Parathyroid adenoma (tissue), 2 donors: ENCODE data around the gene SAC3D1.

ENCODE experiments used
- H2AFZ ChIP-seq: fragments of 300-600 bp; sonication (generic); one replicate; pipeline ENCODE4 v1.7.0; 2017; ENCODE audit warnings: antibody characterized with exemption, mild to moderate bottlenecking
- H3K27ac ChIP-seq: fragments of 300-600 bp; sonication (generic); one replicate; pipeline ENCODE4 v1.7.0; 2017
- H3K27me3 ChIP-seq: fragments of 300-600 bp; sonication (generic); one replicate; pipeline ENCODE4 v1.7.0; 2017; ENCODE audit warnings: low read length; ENCODE audit not compliant: control insufficient read depth, insufficient read depth
- H3K36me3 ChIP-seq: fragments of 300-600 bp; sonication (generic); one replicate; pipeline ENCODE4 v1.7.0; 2017; ENCODE audit warnings: low read length; ENCODE audit not compliant: control insufficient read depth, insufficient read depth
- H3K4me1 ChIP-seq: fragments of 300-600 bp; sonication (generic); one replicate; pipeline ENCODE4 v1.7.0; 2017; ENCODE audit warnings: control low read depth
- H3K4me2 ChIP-seq: fragments of 300-600 bp; sonication (generic); one replicate; pipeline ENCODE4 v1.7.0; 2017; ENCODE audit warnings: low read length
- H3K4me3 ChIP-seq: fragments of 300-600 bp; sonication (generic); one replicate; pipeline ENCODE4 v1.7.0; 2017; ENCODE audit warnings: low read depth, low read length
- H3K79me2 ChIP-seq: fragments of 300-600 bp; sonication (generic); one replicate; pipeline ENCODE4 v1.7.0; 2017; ENCODE audit warnings: control low read depth
- H3K9ac ChIP-seq: fragments of 300-600 bp; sonication (generic); one replicate; pipeline ENCODE4 v1.7.0; 2017; ENCODE audit warnings: mild to moderate bottlenecking
- H3K9me3 ChIP-seq: fragments of 300-600 bp; sonication (generic); one replicate; pipeline ENCODE4 v1.7.0; 2017; ENCODE audit warnings: low read length; ENCODE audit not compliant: control insufficient read depth
- TF ChIP-seq, protein P1 (sequence below): fragments of 300-600 bp; sonication (generic); IDR thresholded peaks from one replicate; pipeline ENCODE4 v1.7.0; 2017; ENCODE audit warnings: antibody characterized with exemption, mild to moderate bottlenecking
- donor health status: primary hyperparathyroidism.

SAC3D1 gene

DNA sequence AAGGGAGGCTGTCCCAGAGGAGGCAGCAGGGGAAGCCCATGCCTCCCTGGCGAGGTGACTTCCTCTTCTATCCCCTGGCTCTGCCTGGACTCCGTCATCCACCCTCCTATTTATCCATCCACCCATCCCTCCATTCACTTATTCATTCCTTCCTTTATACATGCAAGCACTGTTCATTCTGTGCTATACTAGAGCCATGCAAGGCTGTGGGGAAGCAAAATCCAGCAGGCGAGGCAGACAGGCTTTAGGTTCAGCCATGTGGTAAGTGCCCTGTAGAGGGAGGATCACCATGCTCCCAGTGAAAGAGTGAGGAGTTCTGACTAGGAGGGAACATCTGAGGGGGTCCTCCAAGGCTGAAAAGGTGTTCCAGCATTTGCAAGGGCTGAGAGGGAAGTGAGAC, 18.5 kb downstream of the SAC3D1 start:
- Histone ChIP-seq H3K27me3 (no peaks in the 10 kb centered on the region), H3K36me3 (no peaks in the 10 kb centered on the region), H3K9me3 (no peaks in the 10 kb centered on the region), H2AFZ (no peak overlapping the region), H3K4me1 (no peaks in the 10 kb centered on the region), H3K4me2 (no peak overlapping the region), H3K79me2 (no peaks in the 10 kb centered on the region), H3K27ac (no peak overlapping the region), H3K9ac (no peak overlapping the region), H3K4me3 (no peak overlapping the region)
- TF ChIP-seq, protein P1, sequence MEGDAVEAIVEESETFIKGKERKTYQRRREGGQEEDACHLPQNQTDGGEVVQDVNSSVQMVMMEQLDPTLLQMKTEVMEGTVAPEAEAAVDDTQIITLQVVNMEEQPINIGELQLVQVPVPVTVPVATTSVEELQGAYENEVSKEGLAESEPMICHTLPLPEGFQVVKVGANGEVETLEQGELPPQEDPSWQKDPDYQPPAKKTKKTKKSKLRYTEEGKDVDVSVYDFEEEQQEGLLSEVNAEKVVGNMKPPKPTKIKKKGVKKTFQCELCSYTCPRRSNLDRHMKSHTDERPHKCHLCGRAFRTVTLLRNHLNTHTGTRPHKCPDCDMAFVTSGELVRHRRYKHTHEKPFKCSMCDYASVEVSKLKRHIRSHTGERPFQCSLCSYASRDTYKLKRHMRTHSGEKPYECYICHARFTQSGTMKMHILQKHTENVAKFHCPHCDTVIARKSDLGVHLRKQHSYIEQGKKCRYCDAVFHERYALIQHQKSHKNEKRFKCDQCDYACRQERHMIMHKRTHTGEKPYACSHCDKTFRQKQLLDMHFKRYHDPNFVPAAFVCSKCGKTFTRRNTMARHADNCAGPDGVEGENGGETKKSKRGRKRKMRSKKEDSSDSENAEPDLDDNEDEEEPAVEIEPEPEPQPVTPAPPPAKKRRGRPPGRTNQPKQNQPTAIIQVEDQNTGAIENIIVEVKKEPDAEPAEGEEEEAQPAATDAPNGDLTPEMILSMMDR: no peak

GRCh38 chr11:65059959-65060824, 19.2 kb downstream of the SAC3D1 start:
- Histone ChIP-seq H3K27ac (no peak overlapping the region), H3K36me3 (no peaks in the 10 kb centered on the region), H3K27me3 (no peaks in the 10 kb centered on the region), H3K4me3 (no peak overlapping the region), H2AFZ (no peak overlapping the region), H3K9me3 (no peaks in the 10 kb centered on the region), H3K79me2 (no peaks in the 10 kb centered on the region), H3K4me2 (no peak overlapping the region), H3K9ac (no peak overlapping the region), H3K4me1 (no peaks in the 10 kb centered on the region)
- TF ChIP-seq, protein P1: no peak

GRCh38 chr11:65060913-65061408, 20.0 kb downstream of the SAC3D1 start:
- Histone ChIP-seq H3K27me3 (no peaks in the 10 kb centered on the region), H3K9ac (no peak overlapping the region), H2AFZ (no peak overlapping the region), H3K36me3 (no peaks in the 10 kb centered on the region), H3K79me2 (no peaks in the 10 kb centered on the region), H3K4me3 (no peak overlapping the region), H3K27ac (no peak overlapping the region), H3K4me1 (no peaks in the 10 kb centered on the region), H3K4me2 (no peak overlapping the region), H3K9me3 (no peaks in the 10 kb centered on the region)
- TF ChIP-seq, protein P1: no peak

DNA sequence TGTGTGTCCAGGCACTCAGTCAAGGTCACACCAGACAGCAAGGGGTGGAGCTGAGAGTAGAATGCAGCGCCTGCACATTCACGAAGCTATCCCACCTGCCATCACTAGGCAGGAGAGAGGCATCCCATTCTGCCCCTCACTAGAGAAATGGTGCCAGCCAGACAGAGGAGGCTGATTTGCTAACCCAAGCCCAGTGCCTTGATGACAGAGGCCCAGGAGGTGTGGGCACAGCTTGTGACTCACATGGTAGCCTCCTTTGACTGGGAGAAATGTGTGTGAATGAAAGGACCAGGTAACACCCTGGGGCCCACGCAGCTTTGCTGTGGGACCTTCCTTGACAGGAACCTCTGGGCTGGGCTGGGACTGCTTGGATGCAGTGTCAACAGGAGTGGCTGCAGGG, 22.5 kb downstream of the SAC3D1 start:
- no peak overlapping the region for H2AFZ ChIP-seq
- H3K27me3 ChIP-seq: no peaks in the 10 kb centered on the region
- H3K4me2 ChIP-seq: no peak overlapping the region
- no peak overlapping the region for H3K27ac ChIP-seq
- no peak overlapping the region for H3K9ac ChIP-seq
- TF ChIP-seq, protein P1: no peak
- no peaks in the 10 kb centered on the region for H3K4me1 ChIP-seq
- no peaks in the 10 kb centered on the region for H3K36me3 ChIP-seq
- H3K4me3 ChIP-seq: no peak overlapping the region
- H3K9me3 ChIP-seq: no peaks in the 10 kb centered on the region
- no peaks in the 10 kb centered on the region for H3K79me2 ChIP-seq

DNA sequence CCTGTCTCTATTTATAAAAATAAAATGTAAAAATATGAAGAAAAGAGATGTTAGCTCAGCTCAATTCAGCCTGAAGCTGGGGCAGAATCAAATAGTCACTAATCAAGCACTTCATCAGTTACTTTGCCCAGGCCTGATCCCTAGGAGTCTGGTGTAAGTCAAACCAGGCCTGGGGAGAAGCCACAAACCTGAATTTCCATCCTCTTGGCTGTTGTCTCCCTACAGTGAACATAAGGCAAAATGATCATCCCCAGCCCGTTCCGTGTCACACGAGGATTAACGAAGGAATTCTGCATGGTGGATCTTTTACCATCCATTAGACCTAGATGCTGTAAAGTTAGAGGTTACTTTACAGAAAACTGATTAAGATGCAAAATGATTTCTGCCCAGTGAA, 23.8 kb downstream of the SAC3D1 start:
- Histone ChIP-seq H2AFZ (no peak overlapping the region), H3K4me1 (no peaks in the 10 kb centered on the region), H3K79me2 (no peaks in the 10 kb centered on the region), H3K9me3 (no peaks in the 10 kb centered on the region), H3K27ac (no peak overlapping the region), H3K4me3 (no peak overlapping the region), H3K4me2 (no peak overlapping the region), H3K36me3 (no peaks in the 10 kb centered on the region), H3K9ac (no peak overlapping the region), H3K27me3 (no peaks in the 10 kb centered on the region)
- TF ChIP-seq, protein P1: no peak
